ENCODE measurements around the gene CARD18.

CARD18 gene

DNA sequence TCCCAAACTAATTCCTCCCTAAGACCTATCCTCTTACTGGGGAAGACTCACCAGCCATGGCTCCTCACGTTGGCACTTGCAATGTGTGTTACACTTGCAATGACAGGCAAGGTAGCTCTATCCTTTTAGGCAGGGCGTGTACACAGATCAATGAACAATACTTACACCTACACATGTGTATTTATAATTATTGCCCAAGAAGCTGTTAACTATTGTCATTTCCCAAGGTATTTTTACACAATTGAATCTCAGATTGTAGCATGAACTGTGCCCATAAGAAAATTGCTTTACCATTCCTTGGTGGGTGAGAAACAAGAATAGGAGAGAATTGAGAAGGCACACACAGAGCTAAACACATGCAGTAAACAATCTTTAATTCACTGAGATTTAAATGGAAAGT is at the start of gene CARD18:
Gene CARD18 (minus strand): TSS at position 101 of the 400 bp plus-strand sequence. CDS start 43 bp downstream, at position 58.
- Histone ChIP-seq H3K27ac (ENCODE audit: low read depth, low read length) (no peak within 1 kb of the TSS), H3K27me3 (ENCODE audit: control insufficient read depth, insufficient read depth, low read length) (no peaks in the 10 kb centered on the region), H3K4me1 (ENCODE audit: control insufficient read depth, insufficient read depth, low read length) (no peaks in the 10 kb centered on the region), H3K4me3 (ENCODE audit: low read length) (no peak within 1 kb of the TSS), H3K9ac (ENCODE audit: low read length) (no peak within 1 kb of the TSS), H3K36me3 (ENCODE audit: control insufficient read depth, insufficient read depth, low read length) (no peaks in the 10 kb centered on the region)

GRCh38 chr11:105183987-105184386 is 44.4 kb upstream of the CARD18 start:
- Histone ChIP-seq H3K4me1 (ENCODE audit: control insufficient read depth, insufficient read depth, low read length) (no peaks in the 10 kb centered on the region), H3K9ac (ENCODE audit: low read length) (no peak overlapping the region), H3K27me3 (ENCODE audit: control insufficient read depth, insufficient read depth, low read length) (no peaks in the 10 kb centered on the region), H3K27ac (ENCODE audit: low read depth, low read length) (no peak overlapping the region), H3K36me3 (ENCODE audit: control insufficient read depth, insufficient read depth, low read length) (no peaks in the 10 kb centered on the region), H3K4me3 (ENCODE audit: low read length) (no peak overlapping the region)

DNA sequence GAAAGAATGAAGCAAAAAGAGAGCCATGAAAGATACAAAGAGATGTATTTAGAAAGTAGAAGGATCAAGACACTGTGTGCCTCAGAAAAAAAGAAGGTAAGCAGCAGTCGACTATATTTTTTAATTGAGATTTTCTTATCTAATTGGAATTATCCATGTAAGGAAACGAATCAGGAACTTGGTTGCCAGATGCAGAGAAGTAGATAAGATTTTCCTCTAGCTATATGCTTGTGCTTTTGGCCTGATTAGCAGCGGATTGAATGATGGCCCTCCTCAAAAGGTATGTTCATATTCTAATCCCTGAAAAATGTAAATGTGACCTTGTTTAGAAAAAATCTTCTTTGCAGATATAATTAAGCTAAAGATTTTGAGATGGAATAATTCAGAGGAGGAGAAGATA is 43.9 kb upstream of the CARD18 start:
- Histone ChIP-seq H3K36me3 (ENCODE audit: control insufficient read depth, insufficient read depth, low read length) (no peaks in the 10 kb centered on the region), H3K27ac (ENCODE audit: low read depth, low read length) (no peak overlapping the region), H3K4me3 (ENCODE audit: low read length) (no peak overlapping the region), H3K4me1 (ENCODE audit: control insufficient read depth, insufficient read depth, low read length) (no peaks in the 10 kb centered on the region), H3K9ac (ENCODE audit: low read length) (no peak overlapping the region), H3K27me3 (ENCODE audit: control insufficient read depth, insufficient read depth, low read length) (no peaks in the 10 kb centered on the region)

- Histone ChIP-seq H3K27ac (ENCODE audit: low read depth, low read length) (no peak overlapping the region), H3K9ac (ENCODE audit: low read length) (no peak overlapping the region)
Observed at GRCh38 chr11:105181521-105181920, 42.0 kb upstream of the CARD18 start.

GRCh38 chr11:105181100-105181499 is 41.5 kb upstream of the CARD18 start:
- H3K9ac ChIP-seq (ENCODE audit: low read length), result no peak overlapping the region
- H3K27me3 ChIP-seq (ENCODE audit: control insufficient read depth, insufficient read depth, low read length), result no peaks in the 10 kb centered on the region
- no peak overlapping the region for H3K27ac ChIP-seq (ENCODE audit: low read depth, low read length)
- H3K4me1 ChIP-seq (ENCODE audit: control insufficient read depth, insufficient read depth, low read length), result no peaks in the 10 kb centered on the region
- no peak overlapping the region for H3K4me3 ChIP-seq (ENCODE audit: low read length)
- H3K36me3 ChIP-seq (ENCODE audit: control insufficient read depth, insufficient read depth, low read length), result no peaks in the 10 kb centered on the region

More at GRCh38 chr11:105181521-105181920, 42.0 kb upstream of the CARD18 start:
- H3K36me3 ChIP-seq (ENCODE audit: control insufficient read depth, insufficient read depth, low read length), result no peaks in the 10 kb centered on the region
- H3K4me3 ChIP-seq (ENCODE audit: low read length), result no peak overlapping the region
- H3K4me1 ChIP-seq (ENCODE audit: control insufficient read depth, insufficient read depth, low read length), result no peaks in the 10 kb centered on the region
- no peaks in the 10 kb centered on the region for H3K27me3 ChIP-seq (ENCODE audit: control insufficient read depth, insufficient read depth, low read length)

GRCh38 chr11:105179542-105180278 is 40.1 kb upstream of the CARD18 start:
- Histone ChIP-seq H3K27ac (ENCODE audit: low read depth, low read length) (no peak overlapping the region), H3K36me3 (ENCODE audit: control insufficient read depth, insufficient read depth, low read length) (no peaks in the 10 kb centered on the region), H3K9ac (ENCODE audit: low read length) (no peak overlapping the region), H3K4me1 (ENCODE audit: control insufficient read depth, insufficient read depth, low read length) (no peaks in the 10 kb centered on the region), H3K27me3 (ENCODE audit: control insufficient read depth, insufficient read depth, low read length) (no peaks in the 10 kb centered on the region), H3K4me3 (ENCODE audit: low read length) (no peak overlapping the region)

GRCh38 chr11:105177658-105178057 is 38.1 kb upstream of the CARD18 start:
- Histone ChIP-seq H3K36me3 (ENCODE audit: control insufficient read depth, insufficient read depth, low read length) (no peaks in the 10 kb centered on the region), H3K9ac (ENCODE audit: low read length) (no peak overlapping the region), H3K4me1 (ENCODE audit: control insufficient read depth, insufficient read depth, low read length) (no peaks in the 10 kb centered on the region), H3K4me3 (ENCODE audit: low read length) (no peak overlapping the region), H3K27me3 (ENCODE audit: control insufficient read depth, insufficient read depth, low read length) (no peaks in the 10 kb centered on the region), H3K27ac (ENCODE audit: low read depth, low read length) (no peak overlapping the region)

GRCh38 chr11:105168457-105168856 is 28.9 kb upstream of the CARD18 start:
- H3K4me3 ChIP-seq (ENCODE audit: low read length), result no peak overlapping the region
- H3K27me3 ChIP-seq (ENCODE audit: control insufficient read depth, insufficient read depth, low read length), result no peaks in the 10 kb centered on the region
- no peaks in the 10 kb centered on the region for H3K36me3 ChIP-seq (ENCODE audit: control insufficient read depth, insufficient read depth, low read length)
- H3K4me1 ChIP-seq (ENCODE audit: control insufficient read depth, insufficient read depth, low read length), result no peaks in the 10 kb centered on the region
- no peak overlapping the region for H3K9ac ChIP-seq (ENCODE audit: low read length)
- H3K27ac ChIP-seq (ENCODE audit: low read depth, low read length), result no peak overlapping the region

DNA sequence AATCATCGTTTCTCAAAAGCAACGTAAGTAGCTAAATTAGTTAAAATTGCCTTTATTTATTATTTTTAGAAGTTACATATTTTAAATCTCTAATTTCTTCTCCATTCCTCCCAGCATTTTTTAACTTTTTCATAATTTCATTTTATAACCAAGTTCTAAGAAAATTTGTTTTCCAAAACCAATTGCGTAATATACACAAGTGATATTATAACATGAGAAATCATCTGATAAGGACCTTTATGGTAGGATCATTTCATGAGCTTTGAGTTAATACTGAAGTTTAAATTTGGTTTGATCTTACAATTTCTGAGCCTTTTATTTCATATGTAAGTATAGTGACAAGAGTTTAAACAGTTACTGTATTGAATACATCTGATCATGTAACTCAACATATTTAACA is 27.7 kb upstream of the CARD18 start:
- no peak overlapping the region for H3K9ac ChIP-seq (ENCODE audit: low read length)
- H3K27me3 ChIP-seq (ENCODE audit: control insufficient read depth, insufficient read depth, low read length), result no peaks in the 10 kb centered on the region
- H3K27ac ChIP-seq (ENCODE audit: low read depth, low read length), result no peak overlapping the region
- H3K4me1 ChIP-seq (ENCODE audit: control insufficient read depth, insufficient read depth, low read length), result no peaks in the 10 kb centered on the region
- no peaks in the 10 kb centered on the region for H3K36me3 ChIP-seq (ENCODE audit: control insufficient read depth, insufficient read depth, low read length)
- no peak overlapping the region for H3K4me3 ChIP-seq (ENCODE audit: low read length)

DNA sequence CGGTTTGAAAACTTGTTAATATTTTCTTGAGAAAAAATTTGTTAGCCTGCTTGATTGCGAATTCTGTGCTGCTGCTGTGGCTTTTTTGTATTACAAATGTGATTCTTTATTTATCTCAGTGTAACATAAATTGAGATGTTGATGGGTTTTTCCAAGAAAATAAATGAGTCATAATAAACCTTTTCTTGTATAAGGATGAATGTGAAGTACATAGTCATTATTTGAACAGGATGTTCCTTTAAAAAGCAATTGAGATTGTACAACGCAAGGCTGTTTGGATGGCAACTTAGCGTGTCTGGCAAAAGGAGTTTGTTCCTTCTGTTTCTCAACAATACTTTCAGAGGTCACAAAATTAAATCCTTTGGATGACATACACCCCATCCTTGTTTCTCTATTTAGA is 24.6 kb upstream of the CARD18 start:
- Histone ChIP-seq H3K9ac (ENCODE audit: low read length) (no peak overlapping the region), H3K4me1 (ENCODE audit: control insufficient read depth, insufficient read depth, low read length) (no peaks in the 10 kb centered on the region), H3K27me3 (ENCODE audit: control insufficient read depth, insufficient read depth, low read length) (no peaks in the 10 kb centered on the region), H3K4me3 (ENCODE audit: low read length) (no peak overlapping the region), H3K27ac (ENCODE audit: low read depth, low read length) (no peak overlapping the region), H3K36me3 (ENCODE audit: control insufficient read depth, insufficient read depth, low read length) (no peaks in the 10 kb centered on the region)

DNA sequence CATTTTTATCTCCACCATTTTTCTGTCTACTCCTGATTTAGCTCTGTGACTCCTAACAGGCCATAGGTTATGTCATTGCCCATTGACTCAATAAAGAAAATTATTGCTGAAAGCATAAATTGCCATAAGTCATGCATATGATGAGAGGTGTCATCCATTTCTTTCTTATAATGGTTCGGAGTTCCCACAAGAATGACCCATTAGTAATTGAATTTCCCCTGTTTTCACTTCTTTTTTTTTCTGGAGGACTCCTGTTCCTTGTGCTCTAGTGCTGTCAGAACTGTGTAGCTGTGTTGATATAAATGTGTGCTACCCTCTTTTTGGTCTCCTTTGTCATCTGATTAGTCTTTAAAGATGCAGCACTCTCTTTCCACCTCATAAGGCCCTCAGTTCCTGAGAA is 22.9 kb upstream of the CARD18 start:
- Histone ChIP-seq H3K36me3 (ENCODE audit: control insufficient read depth, insufficient read depth, low read length) (no peaks in the 10 kb centered on the region), H3K4me1 (ENCODE audit: control insufficient read depth, insufficient read depth, low read length) (no peaks in the 10 kb centered on the region), H3K9ac (ENCODE audit: low read length) (no peak overlapping the region), H3K4me3 (ENCODE audit: low read length) (no peak overlapping the region), H3K27ac (ENCODE audit: low read depth, low read length) (no peak overlapping the region), H3K27me3 (ENCODE audit: control insufficient read depth, insufficient read depth, low read length) (no peaks in the 10 kb centered on the region)

GRCh38 chr11:105158436-105158835 is 18.9 kb upstream of the CARD18 start:
- H3K36me3 ChIP-seq (ENCODE audit: control insufficient read depth, insufficient read depth, low read length), result no peaks in the 10 kb centered on the region
- no peak overlapping the region for H3K9ac ChIP-seq (ENCODE audit: low read length)
- H3K27ac ChIP-seq (ENCODE audit: low read depth, low read length), result no peak overlapping the region
- H3K4me3 ChIP-seq (ENCODE audit: low read length), result no peak overlapping the region
- no peaks in the 10 kb centered on the region for H3K4me1 ChIP-seq (ENCODE audit: control insufficient read depth, insufficient read depth, low read length)
- no peaks in the 10 kb centered on the region for H3K27me3 ChIP-seq (ENCODE audit: control insufficient read depth, insufficient read depth, low read length)

GRCh38 chr11:105156720-105157119 is 17.2 kb upstream of the CARD18 start:
- Histone ChIP-seq H3K4me1 (ENCODE audit: control insufficient read depth, insufficient read depth, low read length) (no peaks in the 10 kb centered on the region), H3K36me3 (ENCODE audit: control insufficient read depth, insufficient read depth, low read length) (no peaks in the 10 kb centered on the region), H3K27me3 (ENCODE audit: control insufficient read depth, insufficient read depth, low read length) (no peaks in the 10 kb centered on the region), H3K27ac (ENCODE audit: low read depth, low read length) (no peak overlapping the region), H3K4me3 (ENCODE audit: low read length) (no peak overlapping the region), H3K9ac (ENCODE audit: low read length) (no peak overlapping the region)
